ENCODE results near the gene SGTB.

DNA sequence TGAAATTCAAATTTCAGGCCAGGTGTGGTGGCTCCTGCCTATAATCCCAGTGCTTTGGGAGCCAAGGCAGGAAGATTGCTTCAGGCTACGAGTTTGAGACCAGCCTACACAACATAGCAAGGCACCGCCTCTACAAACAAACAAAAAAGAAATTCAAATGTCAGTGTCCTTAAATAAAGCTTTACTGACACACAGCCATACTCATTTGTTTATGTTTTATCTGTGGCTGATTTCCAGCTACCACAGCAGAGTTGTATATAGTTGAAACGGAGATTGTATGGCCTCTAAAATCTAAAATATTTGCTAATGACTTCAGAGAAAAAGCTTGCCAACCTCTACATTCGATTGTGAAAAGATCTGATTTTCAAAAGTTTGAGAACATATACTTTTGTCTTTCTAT is 81.7 kb downstream of the SGTB start:
- TF ChIP-seq CTCF (optimal IDR thresholded peaks at IDR 0.05 in 1 of 3, IDR thresholded peaks at IDR 0.05 in 1 of 3, conservative IDR thresholded peaks at IDR 0.05 in 1 of 3; ENCODE audit: extremely low read depth in 1 of 3, insufficient read depth in 2 of 3, low read length in 3 of 3) (no peak), EZH2 (IDR thresholded peaks at IDR 0.05; ENCODE audit: low read length) (no peak)

Measured in keratinocyte (primary cell).